ENCODE measurements around the gene MLPH. TPM values are rescaled to one million over a fixed set of nuclear protein-coding genes. Genes with fewer than 3 reads are reported as not detected.

Gene MLPH
- total and polyA plus RNA-seq, 4 donors, result 0.62 to 29.3 (median 9.4) TPM

- 13% methylated on average over 12 of the region's 17 CpGs for WGBS (ENCODE audit: insufficient coverage)
- H3K27ac ChIP-seq (ENCODE audit: low read depth, low read length), result no peak overlapping the region
- H3K4me3 ChIP-seq (ENCODE audit: low read depth, low read length), result peak overlapping the region; percentile 53
- H3K9me3 ChIP-seq (ENCODE audit: control insufficient read depth, insufficient read depth, low read length), result no peaks in the 10 kb centered on the region
- peaks cover 21% of the 10 kb centered on the region for H3K4me1 ChIP-seq (ENCODE audit: control insufficient read depth, insufficient read depth, low read length)
- no peak for DNase-seq (ENCODE audit: low read depth in 4 of 6, low spot score in 6 of 6)
- H3K27me3 ChIP-seq (ENCODE audit: control insufficient read depth, insufficient read depth, low read length), result peaks cover 5% of the 10 kb centered on the region
- no peaks in the 10 kb centered on the region for H3K36me3 ChIP-seq (ENCODE audit: control insufficient read depth, insufficient read depth, low read length)
Measured at GRCh38 chr2:237475704-237476141, 11.3 kb upstream of the MLPH start.

DNA sequence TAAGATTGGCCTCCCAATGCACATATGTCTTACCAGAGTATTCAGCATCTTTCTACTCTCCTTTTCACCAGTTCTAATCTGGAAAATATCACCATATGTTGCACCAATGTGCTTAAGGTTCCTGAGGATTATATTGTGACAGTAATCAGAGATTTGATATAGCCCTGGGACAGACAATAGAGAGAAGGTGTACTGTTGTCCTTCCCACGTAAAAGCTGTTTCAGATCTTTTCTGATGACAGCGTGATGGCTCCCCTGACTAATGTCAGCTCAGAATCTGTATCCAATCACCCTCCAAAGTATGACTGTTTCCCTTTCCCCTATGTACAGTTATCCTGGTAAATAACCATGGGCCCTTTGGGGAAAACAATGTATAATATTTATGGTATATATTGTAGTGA is 9.0 kb upstream of the MLPH start:
- Histone ChIP-seq H3K27me3 (ENCODE audit: control insufficient read depth, insufficient read depth, low read length) (peaks cover 6% of the 10 kb centered on the region), H3K4me1 (ENCODE audit: control insufficient read depth, insufficient read depth, low read length) (peaks cover 21% of the 10 kb centered on the region), H3K9me3 (ENCODE audit: control insufficient read depth, insufficient read depth, low read length) (no peaks in the 10 kb centered on the region), H3K36me3 (ENCODE audit: control insufficient read depth, insufficient read depth, low read length) (no peaks in the 10 kb centered on the region), H3K27ac (ENCODE audit: low read depth, low read length) (no peak overlapping the region), H3K4me3 (ENCODE audit: low read depth, low read length) (no peak overlapping the region)
- WGBS (ENCODE audit: insufficient coverage), result 86% methylated on average over 2 of the region's 2 CpGs
- DNase-seq (ENCODE audit: low read depth in 4 of 6, low spot score in 6 of 6), result no peak

DNA sequence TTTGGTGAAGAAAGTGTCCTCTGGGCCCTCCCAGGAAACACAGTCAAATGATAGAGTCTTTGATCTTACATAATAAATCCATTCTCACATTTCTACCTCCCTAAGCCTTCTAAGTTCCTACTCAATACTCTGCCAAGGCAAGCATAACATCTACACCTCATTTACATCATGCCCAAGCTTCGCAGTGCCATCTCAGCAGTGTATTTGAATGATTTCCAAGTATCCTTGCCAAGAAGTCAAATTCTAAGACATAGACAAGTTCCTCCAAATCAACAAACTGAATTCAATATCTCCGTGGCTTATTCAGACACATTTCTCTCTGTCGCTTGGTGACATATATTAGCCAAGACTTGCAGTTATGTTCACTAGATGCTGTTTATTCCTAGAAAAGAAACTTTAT is 8.1 kb upstream of the MLPH start:
- H3K9me3 ChIP-seq (ENCODE audit: control insufficient read depth, insufficient read depth, low read length), result no peaks in the 10 kb centered on the region
- H3K27ac ChIP-seq (ENCODE audit: low read depth, low read length), result no peak overlapping the region
- H3K27me3 ChIP-seq (ENCODE audit: control insufficient read depth, insufficient read depth, low read length), result peaks cover 7% of the 10 kb centered on the region
- DNase-seq (ENCODE audit: low read depth in 4 of 6, low spot score in 6 of 6), result peak in 1 of 6 donors; percentile 91
- WGBS (ENCODE audit: insufficient coverage), result 50% methylated on average over 1 of the region's 3 CpGs
- H3K4me1 ChIP-seq (ENCODE audit: control insufficient read depth, insufficient read depth, low read length), result peaks cover 15% of the 10 kb centered on the region
- no peak overlapping the region for H3K4me3 ChIP-seq (ENCODE audit: low read depth, low read length)
- H3K36me3 ChIP-seq (ENCODE audit: control insufficient read depth, insufficient read depth, low read length), result no peaks in the 10 kb centered on the region

DNA sequence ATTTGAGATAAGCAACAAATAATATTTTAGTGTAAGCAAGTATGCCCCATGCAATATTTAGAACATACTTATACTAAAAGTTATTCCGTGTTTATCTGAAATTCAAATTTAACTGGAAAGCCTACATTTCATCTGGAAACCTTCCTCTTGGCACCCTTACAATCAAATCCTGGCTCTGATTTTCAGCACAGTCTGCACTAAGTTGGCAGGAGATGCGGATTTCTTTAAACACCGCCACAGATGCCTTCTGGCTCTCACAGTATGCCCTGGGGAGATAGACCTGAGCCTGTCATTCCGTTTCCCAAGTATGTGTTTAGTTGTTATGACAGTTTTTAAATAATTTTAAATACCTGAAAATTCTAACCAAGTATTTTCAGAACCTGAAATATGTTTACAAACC is 7.3 kb upstream of the MLPH start:
- H3K4me3 ChIP-seq (ENCODE audit: low read depth, low read length), result no peak overlapping the region
- no peak overlapping the region for H3K27ac ChIP-seq (ENCODE audit: low read depth, low read length)
- DNase-seq (ENCODE audit: low read depth in 4 of 6, low spot score in 6 of 6), result peak in 2 of 6 donors; percentile 62 to 97
- peaks cover 7% of the 10 kb centered on the region for H3K4me1 ChIP-seq (ENCODE audit: control insufficient read depth, insufficient read depth, low read length)
- no peaks in the 10 kb centered on the region for H3K9me3 ChIP-seq (ENCODE audit: control insufficient read depth, insufficient read depth, low read length)
- WGBS (ENCODE audit: insufficient coverage), result 22% methylated on average over 1 of the region's 4 CpGs
- H3K27me3 ChIP-seq (ENCODE audit: control insufficient read depth, insufficient read depth, low read length), result peaks cover 11% of the 10 kb centered on the region
- no peaks in the 10 kb centered on the region for H3K36me3 ChIP-seq (ENCODE audit: control insufficient read depth, insufficient read depth, low read length)

DNA sequence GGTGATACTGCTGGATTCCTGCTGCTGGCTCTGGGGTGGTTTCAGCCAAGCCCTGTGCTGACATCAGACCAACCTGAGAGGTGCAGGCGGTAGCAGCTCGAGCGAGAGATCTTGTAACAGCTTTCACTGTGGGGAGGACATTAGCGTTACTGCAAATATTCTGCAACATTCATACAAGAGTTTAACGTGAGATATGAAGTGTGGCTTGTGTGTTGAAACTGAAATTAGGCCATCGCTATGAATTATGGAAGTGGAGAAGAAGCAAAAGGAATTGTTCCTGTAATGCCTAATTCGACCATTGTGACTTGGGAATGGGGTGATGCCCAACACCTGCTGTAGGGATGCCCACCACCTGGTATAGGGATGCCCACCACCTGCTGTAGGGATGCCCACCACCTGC is 6.5 kb upstream of the MLPH start:
- Histone ChIP-seq H3K36me3 (ENCODE audit: control insufficient read depth, insufficient read depth, low read length) (no peaks in the 10 kb centered on the region), H3K4me1 (ENCODE audit: control insufficient read depth, insufficient read depth, low read length) (peaks cover 3% of the 10 kb centered on the region), H3K9me3 (ENCODE audit: control insufficient read depth, insufficient read depth, low read length) (no peaks in the 10 kb centered on the region), H3K27ac (ENCODE audit: low read depth, low read length) (no peak overlapping the region), H3K27me3 (ENCODE audit: control insufficient read depth, insufficient read depth, low read length) (peaks cover 15% of the 10 kb centered on the region), H3K4me3 (ENCODE audit: low read depth, low read length) (no peak overlapping the region)
- DNase-seq (ENCODE audit: low read depth in 4 of 6, low spot score in 6 of 6), result no peak
- WGBS (ENCODE audit: insufficient coverage), result 79% methylated on average over 7 of the region's 7 CpGs

GRCh38 chr2:237480988-237481525 is 6.0 kb upstream of the MLPH start:
- no peak overlapping the region for H3K4me3 ChIP-seq (ENCODE audit: low read depth, low read length)
- H3K27me3 ChIP-seq (ENCODE audit: control insufficient read depth, insufficient read depth, low read length), result peaks cover 17% of the 10 kb centered on the region
- WGBS (ENCODE audit: insufficient coverage), result 80% methylated on average over 3 of the region's 3 CpGs
- H3K27ac ChIP-seq (ENCODE audit: low read depth, low read length), result no peak overlapping the region
- H3K9me3 ChIP-seq (ENCODE audit: control insufficient read depth, insufficient read depth, low read length), result no peaks in the 10 kb centered on the region
- H3K36me3 ChIP-seq (ENCODE audit: control insufficient read depth, insufficient read depth, low read length), result no peaks in the 10 kb centered on the region
- no peaks in the 10 kb centered on the region for H3K4me1 ChIP-seq (ENCODE audit: control insufficient read depth, insufficient read depth, low read length)
- no peak for DNase-seq (ENCODE audit: low read depth in 4 of 6, low spot score in 6 of 6)

DNA sequence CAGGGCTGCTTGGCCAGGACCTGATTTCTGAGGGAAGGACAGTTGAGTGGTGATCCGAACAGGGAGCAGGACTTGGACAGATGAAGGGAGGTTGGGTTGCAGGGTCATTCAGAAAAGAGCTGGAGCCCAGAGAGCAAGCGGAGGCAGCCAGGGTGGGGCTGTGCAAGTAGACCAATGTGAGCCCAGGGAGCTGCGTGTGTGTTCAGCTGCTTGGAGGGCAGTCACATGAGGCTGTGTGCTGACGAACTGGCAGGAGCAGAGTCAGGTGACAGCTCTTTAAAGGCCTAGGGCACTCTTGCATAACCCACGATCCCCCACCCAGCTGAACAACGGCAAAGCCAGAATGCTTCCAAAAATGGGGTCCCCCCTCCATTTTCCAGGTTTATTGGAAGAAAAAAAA is 4.6 kb upstream of the MLPH start:
- peak in 1 of 6 donors; percentile 48 for DNase-seq (ENCODE audit: low read depth in 4 of 6, low spot score in 6 of 6)
- H3K9me3 ChIP-seq (ENCODE audit: control insufficient read depth, insufficient read depth, low read length), result no peaks in the 10 kb centered on the region
- 65% methylated on average over 3 of the region's 6 CpGs for WGBS (ENCODE audit: insufficient coverage)
- H3K4me1 ChIP-seq (ENCODE audit: control insufficient read depth, insufficient read depth, low read length), result peaks cover 14% of the 10 kb centered on the region
- no peaks in the 10 kb centered on the region for H3K36me3 ChIP-seq (ENCODE audit: control insufficient read depth, insufficient read depth, low read length)
- no peak overlapping the region for H3K27ac ChIP-seq (ENCODE audit: low read depth, low read length)
- no peak overlapping the region for H3K4me3 ChIP-seq (ENCODE audit: low read depth, low read length)
- peaks cover 29% of the 10 kb centered on the region for H3K27me3 ChIP-seq (ENCODE audit: control insufficient read depth, insufficient read depth, low read length)

- peaks cover 36% of the 10 kb centered on the region for H3K27me3 ChIP-seq (ENCODE audit: control insufficient read depth, insufficient read depth, low read length)
- H3K36me3 ChIP-seq (ENCODE audit: control insufficient read depth, insufficient read depth, low read length), result no peaks in the 10 kb centered on the region
- H3K27ac ChIP-seq (ENCODE audit: low read depth, low read length), result no peak overlapping the region
- H3K4me3 ChIP-seq (ENCODE audit: low read depth, low read length), result no peak overlapping the region
- DNase-seq (ENCODE audit: low read depth in 4 of 6, low spot score in 6 of 6), result no peak
- peaks cover 15% of the 10 kb centered on the region for H3K4me1 ChIP-seq (ENCODE audit: control insufficient read depth, insufficient read depth, low read length)
- no peaks in the 10 kb centered on the region for H3K9me3 ChIP-seq (ENCODE audit: control insufficient read depth, insufficient read depth, low read length)
- 60% methylated on average over 2 of the region's 9 CpGs for WGBS (ENCODE audit: insufficient coverage)
Measured at GRCh38 chr2:237483018-237483731, 3.9 kb upstream of the MLPH start.

GRCh38 chr2:237485304-237485703 is 1.7 kb upstream of the MLPH start:
- Histone ChIP-seq H3K27me3 (ENCODE audit: control insufficient read depth, insufficient read depth, low read length) (peaks cover 49% of the 10 kb centered on the region), H3K36me3 (ENCODE audit: control insufficient read depth, insufficient read depth, low read length) (no peaks in the 10 kb centered on the region), H3K4me1 (ENCODE audit: control insufficient read depth, insufficient read depth, low read length) (peaks cover 15% of the 10 kb centered on the region), H3K27ac (ENCODE audit: low read depth, low read length) (no peak overlapping the region), H3K4me3 (ENCODE audit: low read depth, low read length) (no peak overlapping the region), H3K9me3 (ENCODE audit: control insufficient read depth, insufficient read depth, low read length) (no peaks in the 10 kb centered on the region)
- no CpG with 5 or more reads among the region's 1 CpG for WGBS (ENCODE audit: insufficient coverage)
- no peak for DNase-seq (ENCODE audit: low read depth in 4 of 6, low spot score in 6 of 6)

DNA sequence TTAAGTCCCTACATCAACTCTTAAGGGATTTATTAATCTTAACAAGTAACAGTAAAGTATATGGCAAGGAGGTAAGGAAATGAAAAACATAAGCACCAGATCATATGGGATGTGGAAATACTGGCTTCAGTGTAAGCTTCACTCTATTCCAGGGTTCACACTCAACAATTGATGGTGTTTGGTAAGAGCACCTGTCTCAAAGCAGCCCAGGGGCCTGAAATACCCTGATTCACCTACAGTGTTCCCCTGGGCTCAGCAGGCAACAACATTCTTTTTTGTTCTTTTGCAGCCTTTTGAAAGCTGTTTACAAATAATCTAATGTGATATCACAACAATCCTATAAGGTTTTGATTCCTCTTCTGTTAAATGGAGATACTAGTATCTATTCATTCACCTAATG is 1.2 kb upstream of the MLPH start:
- H3K4me1 ChIP-seq (ENCODE audit: control insufficient read depth, insufficient read depth, low read length), result peaks cover 15% of the 10 kb centered on the region
- no peak overlapping the region for H3K4me3 ChIP-seq (ENCODE audit: low read depth, low read length)
- no peak for DNase-seq (ENCODE audit: low read depth in 4 of 6, low spot score in 6 of 6)
- no peaks in the 10 kb centered on the region for H3K36me3 ChIP-seq (ENCODE audit: control insufficient read depth, insufficient read depth, low read length)
- H3K27ac ChIP-seq (ENCODE audit: low read depth, low read length), result no peak overlapping the region
- peaks cover 49% of the 10 kb centered on the region for H3K27me3 ChIP-seq (ENCODE audit: control insufficient read depth, insufficient read depth, low read length)
- H3K9me3 ChIP-seq (ENCODE audit: control insufficient read depth, insufficient read depth, low read length), result no peaks in the 10 kb centered on the region
